Activated naive CD4-positive, alpha-beta T cell treated with anti-CD3 and anti-CD28 coated beads for 36 hours (primary cell): Measurements from ENCODE around the gene TMEM258. TPM values are rescaled to one million over a fixed set of nuclear protein-coding genes. Genes with fewer than 3 reads are reported as not detected.

ENCODE experiments used
- CTCF ChIA-PET: fragments of 350-600 bp; sonication (Branson Sonifier 250); formaldehyde crosslinking; loops from one replicate; lab custom pipeline; 2021; ENCODE audit warnings: antibody characterized with exemption; lab: Charles Lee
- DNase-seq: peaks from one replicate; pipeline ENCODE4 v3.0.0-alpha.2; 2020
- H3K27ac Mint-ChIP-seq: one replicate; pipeline ENCODE4 v1.8.0; 2021; ENCODE audit warnings: mild to moderate bottlenecking, mixed read lengths
- H3K27me3 Mint-ChIP-seq: one replicate; pipeline ENCODE4 v1.8.0; 2021; ENCODE audit warnings: low read depth, mixed read lengths
- H3K36me3 Mint-ChIP-seq: one replicate; pipeline ENCODE4 v1.8.0; 2021; ENCODE audit warnings: low read depth, mixed read lengths
- H3K4me1 Mint-ChIP-seq: one replicate; pipeline ENCODE4 v1.8.0; 2021; ENCODE audit warnings: low read depth, mixed read lengths
- H3K4me3 Mint-ChIP-seq: one replicate; pipeline ENCODE4 v1.8.0; 2021; ENCODE audit warnings: mild to moderate bottlenecking, moderate library complexity, mixed read lengths
- H3K9me3 Mint-ChIP-seq: one replicate; pipeline ENCODE4 v1.8.0; 2021; ENCODE audit warnings: mixed read lengths
- intact Hi-C: fragments of 100-400 bp; cut with micrococcal nuclease; formaldehyde crosslinking; loops from one replicate; pipeline ENCODE4 v1.15.1; 2023
- total RNA-seq, 2 experiments: library from RNA; stranded (reverse); gene quantifications; one replicate each; pipeline ENCODE4 v1.2.3, GENCODE V29; 2021

Gene TMEM258
- total RNA-seq, result 100 to 1,000 TPM; 166 to 167 TPM

DNA sequence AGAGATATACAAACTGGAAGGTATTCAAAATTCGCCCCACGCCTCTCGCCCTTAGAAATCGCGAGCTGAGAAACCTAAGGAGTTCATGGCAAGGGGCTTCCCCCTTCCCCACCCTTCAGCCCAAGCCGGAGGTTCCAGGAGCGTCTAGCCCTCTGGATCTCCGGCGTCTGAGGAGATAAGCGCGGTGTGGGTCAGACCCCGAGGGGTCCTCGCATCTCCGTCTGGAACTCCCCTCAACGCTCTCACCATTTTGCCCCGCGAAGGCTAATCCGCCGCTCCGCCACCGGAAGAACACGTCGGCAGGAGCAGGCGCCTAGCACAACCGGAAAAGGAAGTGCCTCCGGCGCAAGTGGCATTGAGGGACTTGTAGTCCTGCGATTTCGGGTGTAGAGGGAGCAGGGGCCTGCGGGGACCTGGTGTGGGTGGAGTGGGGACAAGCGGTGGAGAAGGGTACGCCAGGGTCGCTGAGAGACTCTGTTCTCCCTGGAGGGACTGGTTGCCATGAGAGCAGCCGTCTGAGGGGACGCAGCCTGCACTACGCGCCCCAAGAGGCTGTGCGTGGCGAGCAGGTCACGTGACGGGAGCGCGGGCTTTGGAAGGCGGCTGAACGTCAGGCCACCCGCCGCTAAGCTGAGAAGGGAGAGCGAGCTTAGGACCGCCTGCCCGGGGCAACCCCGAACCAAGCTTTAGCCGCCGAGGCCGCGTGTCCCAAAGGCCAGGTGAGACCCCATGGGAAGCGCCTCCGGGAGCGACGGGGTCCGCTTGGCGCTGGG is at the start of gene TMEM258, which contains the start of gene FEN1:
Gene TMEM258, minus strand, starts transcription at position 290 of the 773 bp plus-strand sequence. Its CDS starts 41 bp downstream, at position 249.
Gene FEN1, plus strand, starts transcription at position 602 of the 773 bp plus-strand sequence. CDS start 2,451 bp downstream, outside the sequence.
- Mint-ChIP-seq H3K36me3 (peaks cover 52% of the 10 kb centered on the region), H3K4me1 (peaks cover 42% of the 10 kb centered on the region), H3K9me3 (no peaks in the 10 kb centered on the region)

DNA sequence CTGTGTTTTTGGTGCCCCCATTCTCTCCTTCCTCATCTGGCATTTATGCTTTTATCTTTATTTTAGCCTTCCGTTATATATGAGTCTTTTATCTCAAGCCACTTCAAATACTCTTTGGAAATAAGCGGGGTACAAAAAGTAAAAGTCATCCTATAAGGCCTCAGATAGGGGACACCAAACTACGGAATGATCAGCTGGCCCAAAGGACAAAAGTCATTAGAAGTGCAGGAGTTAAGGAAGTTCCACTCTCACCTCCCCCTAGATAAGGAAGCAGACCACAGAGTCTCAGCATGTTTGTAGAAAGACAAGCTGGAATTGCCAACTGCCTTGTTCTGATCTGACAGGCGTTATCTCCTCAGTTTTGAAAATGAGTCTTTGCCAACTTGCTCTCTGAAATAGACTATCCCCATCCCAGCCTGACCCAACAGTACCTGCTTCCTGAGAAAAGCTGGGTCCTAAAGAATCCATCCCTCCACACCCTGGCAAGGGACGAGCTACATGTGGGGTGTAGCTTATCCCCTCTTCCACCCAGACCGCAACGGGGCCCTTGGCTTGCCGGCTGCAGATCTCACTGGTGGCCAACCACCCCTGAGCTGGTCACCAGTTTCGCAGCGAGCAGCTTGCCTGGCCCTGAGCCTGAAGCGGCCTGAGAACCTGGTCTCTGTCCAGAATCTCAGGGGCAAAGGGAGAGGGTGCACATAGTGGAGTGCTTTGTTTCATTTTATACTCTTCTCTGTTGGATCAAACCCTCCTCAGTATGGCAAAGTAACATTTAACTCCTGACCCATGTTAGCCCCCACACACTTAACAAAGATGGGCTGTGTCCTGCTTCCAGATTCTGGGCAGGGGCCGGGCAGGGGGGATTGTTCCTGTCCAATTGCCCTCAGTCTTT is 49.5 kb upstream of the TMEM258 start:
- H3K27me3 Mint-ChIP-seq, result no peaks in the 10 kb centered on the region
- no peak for DNase-seq
- no peak overlapping the region for H3K4me3 Mint-ChIP-seq
- no peaks in the 10 kb centered on the region for H3K4me1 Mint-ChIP-seq
- CTCF ChIA-PET, result interaction anchor here (0.7 kb wide), 1 partner anchor 66 kb away, joined by 3 read pairs; no protein-coding TSS in a partner anchor
- no peak overlapping the region for H3K27ac Mint-ChIP-seq
- no peaks in the 10 kb centered on the region for H3K9me3 Mint-ChIP-seq
- H3K36me3 Mint-ChIP-seq, result peaks cover 13% of the 10 kb centered on the region
- intact Hi-C loops, result no loop called here

More for the DNA sequence above, at the start of gene TMEM258, which contains the start of gene FEN1:
- intact Hi-C loops, result loop anchor here (1.0 to 5.0 kb wide), 8 partner anchors 24 to 365 kb away; partner anchors contain the start of genes CPSF7, FADS3, FTH1 and INCENP
- DNase-seq, result peak; percentile 91
- peak within 1 kb of the TSS; percentile 97 for H3K4me3 Mint-ChIP-seq
- CTCF ChIA-PET, result interaction anchor here (0.8 to 2.5 kb wide), 4 partner anchors 12 to 289 kb away, joined by 3 to 8 read pairs (median 4); no protein-coding TSS in a partner anchor
- H3K27me3 Mint-ChIP-seq, result no peaks in the 10 kb centered on the region
- H3K27ac Mint-ChIP-seq, result peak within 1 kb of the TSS; percentile 100

DNA sequence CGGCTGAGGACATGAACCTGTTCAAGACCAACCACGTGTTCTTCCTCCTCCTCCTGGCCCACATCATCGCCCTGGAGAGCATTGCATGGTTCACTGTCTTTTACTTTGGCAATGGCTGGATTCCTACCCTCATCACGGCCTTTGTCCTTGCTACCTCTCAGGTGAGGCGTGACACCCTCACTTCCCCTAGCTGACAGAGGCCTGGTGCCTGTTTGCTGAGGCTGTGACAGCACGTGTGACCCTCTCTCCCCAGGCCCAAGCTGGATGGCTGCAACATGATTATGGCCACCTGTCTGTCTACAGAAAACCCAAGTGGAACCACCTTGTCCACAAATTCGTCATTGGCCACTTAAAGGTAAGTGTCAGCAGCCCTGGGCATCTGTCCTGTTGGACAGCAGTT is 48.0 kb upstream of the TMEM258 start:
- no peaks in the 10 kb centered on the region for H3K27me3 Mint-ChIP-seq
- H3K27ac Mint-ChIP-seq, result no peak overlapping the region
- H3K9me3 Mint-ChIP-seq, result no peaks in the 10 kb centered on the region
- no peaks in the 10 kb centered on the region for H3K4me1 Mint-ChIP-seq
- no peak for DNase-seq
- peaks cover 13% of the 10 kb centered on the region for H3K36me3 Mint-ChIP-seq
- CTCF ChIA-PET, result interaction anchor here (1.1 kb wide), 1 partner anchor 42 kb away, joined by 3 read pairs; no protein-coding TSS in a partner anchor
- H3K4me3 Mint-ChIP-seq, result no peak overlapping the region
- intact Hi-C loops, result no loop called here

DNA sequence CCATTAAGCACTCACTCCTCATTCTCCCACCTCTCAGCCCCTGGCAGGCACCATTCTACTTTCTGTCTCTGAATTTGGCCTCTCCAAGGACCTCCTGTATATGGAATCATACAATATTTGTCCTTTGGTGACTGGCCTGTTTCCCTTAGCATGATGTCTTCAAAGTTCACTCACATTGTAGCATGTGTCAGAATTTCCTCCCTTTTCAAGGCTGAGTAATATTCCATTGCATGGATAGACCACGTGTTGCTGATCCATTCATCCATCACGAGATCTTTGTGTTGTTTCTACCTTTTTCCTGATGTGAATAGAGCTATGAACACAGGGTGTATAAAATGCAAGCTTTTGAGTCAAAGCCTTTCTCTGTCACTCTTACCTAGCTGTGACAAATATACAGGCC is 47.3 kb upstream of the TMEM258 start:
- Mint-ChIP-seq H3K4me1 (peaks cover 6% of the 10 kb centered on the region), H3K36me3 (peaks cover 13% of the 10 kb centered on the region), H3K4me3 (no peak overlapping the region), H3K27ac (no peak overlapping the region), H3K9me3 (no peaks in the 10 kb centered on the region), H3K27me3 (no peaks in the 10 kb centered on the region)
- CTCF ChIA-PET, result interaction anchor here (1.0 to 1.6 kb wide), 3 partner anchors 42 to 242 kb away, joined by 3 to 4 read pairs (median 3); no protein-coding TSS in a partner anchor
- intact Hi-C loops, result no loop called here
- no peak for DNase-seq

DNA sequence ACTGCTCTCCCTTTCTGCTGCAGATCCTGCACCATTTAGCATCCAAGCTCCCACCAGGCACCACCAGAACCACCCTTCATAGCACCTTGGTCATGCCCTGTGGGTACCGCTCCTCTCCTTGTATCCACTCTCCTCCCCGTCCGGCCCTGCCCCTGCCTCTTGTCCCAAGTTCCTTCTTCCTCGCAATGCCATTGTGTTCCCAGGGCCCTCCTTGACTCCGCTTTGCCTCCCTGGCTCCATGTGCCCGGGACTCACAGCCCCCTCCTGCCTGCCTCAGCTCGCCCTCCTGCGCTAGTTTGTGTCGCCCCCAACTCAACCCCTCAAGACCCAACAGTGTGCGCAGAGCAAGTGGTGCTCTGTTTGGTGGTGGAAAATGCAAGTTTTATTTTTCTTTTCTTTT is 46.5 kb upstream of the TMEM258 start:
- H3K4me1 Mint-ChIP-seq, result peaks cover 13% of the 10 kb centered on the region
- no peaks in the 10 kb centered on the region for H3K27me3 Mint-ChIP-seq
- no peaks in the 10 kb centered on the region for H3K9me3 Mint-ChIP-seq
- no peak overlapping the region for H3K27ac Mint-ChIP-seq
- intact Hi-C loops, result no loop called here
- H3K36me3 Mint-ChIP-seq, result peaks cover 13% of the 10 kb centered on the region
- H3K4me3 Mint-ChIP-seq, result no peak overlapping the region
- no peak for DNase-seq
- CTCF ChIA-PET, result interaction anchor here (1.0 to 1.6 kb wide), 2 partner anchors 61 to 243 kb away, joined by 3 to 4 read pairs; no protein-coding TSS in a partner anchor

DNA sequence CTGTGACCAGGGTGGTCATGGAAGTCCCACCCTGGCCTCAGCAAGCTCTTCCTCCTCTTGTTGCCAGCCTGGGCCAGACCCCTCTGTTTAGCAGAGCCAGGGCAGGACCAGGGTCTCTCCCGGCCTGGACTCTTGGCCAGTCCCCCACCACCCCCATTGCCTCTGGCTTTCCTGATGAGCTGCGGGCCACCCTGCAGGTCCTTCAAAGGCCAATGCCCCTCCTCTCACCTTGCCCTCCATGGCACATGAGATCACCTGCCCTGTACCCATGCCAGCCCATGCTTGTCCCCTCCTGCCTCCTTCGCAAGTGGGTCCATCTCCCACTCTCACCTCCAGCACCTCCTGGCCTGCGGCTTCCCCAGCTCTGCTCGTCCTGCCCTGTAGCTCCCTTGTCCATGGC is 46.1 kb upstream of the TMEM258 start:
- peaks cover 1% of the 10 kb centered on the region for H3K27me3 Mint-ChIP-seq
- peaks cover 13% of the 10 kb centered on the region for H3K36me3 Mint-ChIP-seq
- intact Hi-C loops, result no loop called here
- no peak overlapping the region for H3K4me3 Mint-ChIP-seq
- no peak overlapping the region for H3K27ac Mint-ChIP-seq
- peaks cover 17% of the 10 kb centered on the region for H3K4me1 Mint-ChIP-seq
- no peak for DNase-seq
- H3K9me3 Mint-ChIP-seq, result no peaks in the 10 kb centered on the region
- CTCF ChIA-PET, result interaction anchor here (1.6 kb wide), 1 partner anchor 244 kb away, joined by 4 read pairs; no protein-coding TSS in a partner anchor

DNA sequence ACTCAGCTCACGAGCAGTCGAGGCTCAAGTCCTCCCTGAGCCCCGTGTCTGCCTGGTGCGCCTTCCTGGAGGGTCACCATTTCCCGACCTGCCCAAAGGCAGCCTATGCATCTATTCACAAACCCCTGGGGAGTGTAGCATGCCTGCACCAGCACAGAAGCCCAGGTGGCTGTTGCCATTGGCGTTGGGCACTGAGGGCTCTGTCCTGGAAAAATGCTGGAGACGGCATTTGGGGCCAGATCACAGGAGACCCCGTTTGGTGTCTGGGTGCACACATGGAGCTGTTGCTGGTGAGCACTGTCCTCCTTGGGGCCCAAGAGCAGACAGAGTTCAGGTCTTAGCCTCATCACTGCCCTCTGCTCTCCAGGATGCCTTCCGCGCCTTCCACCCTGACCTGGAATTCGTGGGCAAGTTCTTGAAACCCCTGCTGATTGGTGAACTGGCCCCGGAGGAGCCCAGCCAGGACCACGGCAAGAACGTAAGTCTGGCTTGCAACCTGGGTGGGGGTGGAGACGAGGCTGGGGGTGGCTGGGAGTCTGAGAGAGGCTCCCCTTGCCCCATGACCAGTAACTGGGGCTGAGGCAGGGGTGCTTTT is 45.1 kb upstream of the TMEM258 start:
- no peak overlapping the region for H3K27ac Mint-ChIP-seq
- CTCF ChIA-PET, result no interaction called here
- no peak overlapping the region for H3K4me3 Mint-ChIP-seq
- H3K9me3 Mint-ChIP-seq, result no peaks in the 10 kb centered on the region
- intact Hi-C loops, result no loop called here
- peaks cover 11% of the 10 kb centered on the region for H3K36me3 Mint-ChIP-seq
- peaks cover 21% of the 10 kb centered on the region for H3K4me1 Mint-ChIP-seq
- peaks cover 5% of the 10 kb centered on the region for H3K27me3 Mint-ChIP-seq
- DNase-seq, result no peak

DNA sequence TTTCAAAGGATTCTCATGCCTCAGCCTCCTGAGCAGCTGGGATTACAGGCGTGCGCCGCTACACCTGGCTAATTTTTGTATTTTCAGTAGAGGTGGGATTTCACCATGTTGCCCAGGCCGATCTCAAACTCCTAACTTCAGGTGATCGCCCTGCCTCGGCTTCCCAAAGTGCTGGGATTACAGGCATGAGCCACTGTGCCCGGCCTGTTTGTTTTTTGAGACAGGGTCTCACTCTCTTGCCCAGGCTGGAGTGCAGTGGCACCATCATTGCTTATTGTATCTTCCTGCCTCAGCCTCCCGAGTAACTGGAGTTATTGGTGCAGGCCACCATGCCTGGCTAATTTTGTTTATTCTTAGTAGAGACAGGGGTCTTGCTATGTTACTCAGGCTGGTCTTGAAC is 43.8 kb upstream of the TMEM258 start:
- intact Hi-C loops, result no loop called here
- H3K9me3 Mint-ChIP-seq, result no peaks in the 10 kb centered on the region
- H3K27me3 Mint-ChIP-seq, result peaks cover 8% of the 10 kb centered on the region
- peaks cover 23% of the 10 kb centered on the region for H3K4me1 Mint-ChIP-seq
- H3K36me3 Mint-ChIP-seq, result peaks cover 8% of the 10 kb centered on the region
- no peak overlapping the region for H3K4me3 Mint-ChIP-seq
- CTCF ChIA-PET, result no interaction called here
- no peak overlapping the region for H3K27ac Mint-ChIP-seq
- DNase-seq, result no peak

DNA sequence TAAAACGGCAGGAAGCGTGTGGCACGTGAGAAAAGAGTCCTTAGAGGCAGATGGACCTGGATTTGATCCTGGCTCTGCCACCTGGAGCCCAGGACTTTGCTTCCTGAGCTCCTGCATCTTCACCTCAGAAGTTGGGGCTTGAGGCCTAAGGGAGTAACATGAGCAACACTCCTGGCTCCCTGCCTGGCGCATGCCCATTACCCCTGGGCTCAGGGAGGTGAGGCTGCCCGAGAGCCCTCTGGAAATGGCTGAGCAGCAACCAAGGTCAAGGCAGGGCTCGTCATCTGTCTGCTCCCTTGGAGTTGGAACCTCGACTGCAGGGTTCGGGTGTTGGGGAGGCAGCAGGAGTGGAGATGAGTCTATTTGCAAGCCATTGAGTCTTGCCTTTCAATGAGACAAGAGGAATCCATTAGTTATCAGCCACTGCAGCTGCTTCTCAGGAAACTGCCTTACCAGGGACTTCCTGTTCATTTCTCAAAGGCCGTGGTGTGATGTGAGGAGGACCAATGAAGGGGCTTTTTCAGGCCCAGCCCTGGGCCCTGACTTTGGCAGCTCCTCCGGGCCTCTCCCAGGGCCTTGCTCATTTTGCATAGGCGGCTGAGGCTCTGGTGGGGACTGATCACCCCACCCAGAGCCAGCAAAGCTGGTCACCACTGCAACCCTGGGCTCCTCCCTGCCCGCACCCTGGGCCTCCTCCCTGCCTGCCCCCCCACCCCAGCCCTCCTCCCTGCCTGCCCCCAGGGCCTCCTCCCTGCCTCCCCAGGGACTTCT is 42.1 kb upstream of the TMEM258 start:
- peaks cover 29% of the 10 kb centered on the region for H3K4me1 Mint-ChIP-seq
- H3K9me3 Mint-ChIP-seq, result no peaks in the 10 kb centered on the region
- H3K27me3 Mint-ChIP-seq, result peaks cover 17% of the 10 kb centered on the region
- no peaks in the 10 kb centered on the region for H3K36me3 Mint-ChIP-seq
- peak; percentile 85 for DNase-seq
- intact Hi-C loops, result loop anchor here (2.0 kb wide), 2 partner anchors 18 to 42 kb away; partner anchors contain the start of genes FADS1, FEN1 and TMEM258
- peak overlapping the region; percentile 84 for H3K27ac Mint-ChIP-seq
- CTCF ChIA-PET, result interaction anchor here (0.6 to 1.2 kb wide), 3 partner anchors 37 to 506 kb away, joined by 3 to 7 read pairs (median 4); no protein-coding TSS in a partner anchor
- no peak overlapping the region for H3K4me3 Mint-ChIP-seq

DNA sequence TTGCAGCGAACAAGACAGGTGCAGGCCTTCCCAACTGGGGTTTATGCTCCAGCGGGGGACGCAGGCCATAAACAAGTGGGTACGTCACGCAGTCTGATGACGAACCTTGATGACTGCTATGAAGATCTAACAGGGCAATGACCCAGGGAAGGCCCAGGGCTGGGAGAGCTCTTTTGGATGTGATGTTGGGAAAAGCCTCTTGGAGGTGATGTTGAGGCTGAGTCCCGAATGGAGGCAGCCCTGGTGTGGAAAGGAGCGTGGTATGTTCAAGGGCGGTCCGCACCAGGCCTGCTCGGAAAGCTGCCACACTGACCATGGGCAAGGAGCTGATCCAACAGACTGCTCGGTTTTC is 41.5 kb upstream of the TMEM258 start:
- Mint-ChIP-seq H3K36me3 (no peaks in the 10 kb centered on the region), H3K4me3 (no peak overlapping the region), H3K9me3 (no peaks in the 10 kb centered on the region), H3K27ac (peak overlapping the region; percentile 84), H3K4me1 (peaks cover 32% of the 10 kb centered on the region), H3K27me3 (peaks cover 22% of the 10 kb centered on the region)
- intact Hi-C loops, result loop anchor here (2.0 kb wide), 2 partner anchors 17 to 41 kb away; partner anchors contain the start of genes FADS1, FEN1 and TMEM258
- DNase-seq, result no peak
- CTCF ChIA-PET, result interaction anchor here (0.6 to 1.2 kb wide), 2 partner anchors 36 to 507 kb away, joined by 3 to 7 read pairs; no protein-coding TSS in a partner anchor

DNA sequence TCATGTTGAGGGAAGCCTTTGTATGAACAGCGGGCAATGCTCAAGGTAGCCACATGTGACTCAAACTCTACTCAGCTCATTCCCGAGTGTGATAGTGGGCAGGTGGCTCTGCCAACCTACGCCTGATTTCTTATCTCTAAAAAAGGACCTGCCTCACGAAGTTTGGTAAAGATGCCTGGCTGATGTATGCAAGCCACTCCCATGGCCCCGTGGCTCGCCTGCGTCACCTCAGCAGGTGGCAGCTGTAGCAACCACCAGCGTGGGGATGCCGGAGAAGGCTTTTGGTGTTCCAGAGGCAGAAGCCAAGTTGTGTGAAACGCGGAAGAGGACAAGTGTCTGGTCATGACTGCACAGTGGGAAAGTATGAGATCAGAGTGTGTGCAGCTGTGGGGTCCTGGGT is 41.1 kb upstream of the TMEM258 start:
- H3K27me3 Mint-ChIP-seq, result peaks cover 24% of the 10 kb centered on the region
- intact Hi-C loops, result no loop called here
- H3K36me3 Mint-ChIP-seq, result no peaks in the 10 kb centered on the region
- no peaks in the 10 kb centered on the region for H3K9me3 Mint-ChIP-seq
- H3K4me3 Mint-ChIP-seq, result no peak overlapping the region
- DNase-seq, result peak; percentile 17
- peaks cover 34% of the 10 kb centered on the region for H3K4me1 Mint-ChIP-seq
- peak overlapping the region; percentile 60 for H3K27ac Mint-ChIP-seq
- CTCF ChIA-PET, result interaction anchor here (1.2 kb wide), 1 partner anchor 36 kb away, joined by 3 read pairs; no protein-coding TSS in a partner anchor
